GM13977 (cell line): ENCODE measurements around the gene SCFD2.

ENCODE experiments used
- DNase-seq: peaks from one replicate; pipeline ENCODE4 v3.0.0; 2012; ENCODE audit warnings: low spot score
- in situ Hi-C: fragments of 300-500 bp; cut with MboI; formaldehyde crosslinking; loops from one replicate; pipeline ENCODE4 v1.12.0; 2022; ENCODE audit warnings: low sequenced_read_pairs, low pct_unique_long_range_greater_than_20kb, mixed read lengths, inconsistent platforms; ENCODE audit not compliant: unreplicated experiment
- TF ChIP-seq, protein P1 (sequence below): IDR thresholded peaks from 2 replicates; pipeline ENCODE4 v1.5.1; 2012; ENCODE audit warnings: mild to moderate bottlenecking, control low read depth; ENCODE audit not compliant: insufficient read depth; ENCODE audit errors: extremely low read depth, missing control alignments

The SCFD2 gene

DNA sequence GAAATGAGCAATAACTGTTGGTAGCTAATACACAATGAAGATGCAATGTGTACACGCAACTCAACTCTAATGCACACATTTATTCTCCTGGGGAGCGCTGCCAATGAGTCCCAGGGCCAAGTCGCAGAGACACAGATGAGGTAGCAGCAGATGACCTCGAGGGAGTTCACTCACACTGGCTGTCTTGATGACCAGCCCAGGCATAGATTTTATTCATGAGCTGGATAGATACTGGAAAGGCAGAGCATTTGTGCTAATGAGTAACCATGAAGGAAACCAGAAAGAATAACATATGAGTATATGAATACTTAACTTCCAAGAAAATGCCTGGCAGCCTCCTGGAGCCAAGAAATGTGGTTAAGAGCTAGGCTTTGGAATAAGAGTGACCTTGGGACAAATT, 461.4 kb downstream of the SCFD2 start:
- in situ Hi-C loops: no loop called here
- TF ChIP-seq, protein P1, sequence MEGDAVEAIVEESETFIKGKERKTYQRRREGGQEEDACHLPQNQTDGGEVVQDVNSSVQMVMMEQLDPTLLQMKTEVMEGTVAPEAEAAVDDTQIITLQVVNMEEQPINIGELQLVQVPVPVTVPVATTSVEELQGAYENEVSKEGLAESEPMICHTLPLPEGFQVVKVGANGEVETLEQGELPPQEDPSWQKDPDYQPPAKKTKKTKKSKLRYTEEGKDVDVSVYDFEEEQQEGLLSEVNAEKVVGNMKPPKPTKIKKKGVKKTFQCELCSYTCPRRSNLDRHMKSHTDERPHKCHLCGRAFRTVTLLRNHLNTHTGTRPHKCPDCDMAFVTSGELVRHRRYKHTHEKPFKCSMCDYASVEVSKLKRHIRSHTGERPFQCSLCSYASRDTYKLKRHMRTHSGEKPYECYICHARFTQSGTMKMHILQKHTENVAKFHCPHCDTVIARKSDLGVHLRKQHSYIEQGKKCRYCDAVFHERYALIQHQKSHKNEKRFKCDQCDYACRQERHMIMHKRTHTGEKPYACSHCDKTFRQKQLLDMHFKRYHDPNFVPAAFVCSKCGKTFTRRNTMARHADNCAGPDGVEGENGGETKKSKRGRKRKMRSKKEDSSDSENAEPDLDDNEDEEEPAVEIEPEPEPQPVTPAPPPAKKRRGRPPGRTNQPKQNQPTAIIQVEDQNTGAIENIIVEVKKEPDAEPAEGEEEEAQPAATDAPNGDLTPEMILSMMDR: no peak
- no peak for DNase-seq

DNA sequence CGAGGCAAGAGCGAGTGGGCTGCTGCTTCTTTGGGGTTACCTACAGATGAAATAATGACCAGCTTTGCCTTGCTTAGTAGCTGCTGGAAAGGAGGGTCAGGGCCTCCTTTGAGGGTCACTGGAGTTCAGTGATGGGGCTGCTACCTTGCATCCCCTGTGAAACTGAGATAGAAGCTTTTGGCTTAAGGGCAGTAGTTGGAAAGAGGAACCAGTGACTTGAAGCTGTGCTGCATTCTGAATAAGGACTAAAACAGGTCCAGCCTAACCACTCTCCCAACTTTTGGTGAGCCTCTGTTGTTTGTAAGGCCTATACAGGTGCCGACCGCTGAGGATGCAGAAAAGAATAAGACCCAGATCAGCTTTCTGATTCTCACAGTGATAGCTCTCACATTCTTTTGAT, 462.6 kb downstream of the SCFD2 start:
- no peak for DNase-seq
- in situ Hi-C loops: no loop called here
- TF ChIP-seq, protein P1: no peak

DNA sequence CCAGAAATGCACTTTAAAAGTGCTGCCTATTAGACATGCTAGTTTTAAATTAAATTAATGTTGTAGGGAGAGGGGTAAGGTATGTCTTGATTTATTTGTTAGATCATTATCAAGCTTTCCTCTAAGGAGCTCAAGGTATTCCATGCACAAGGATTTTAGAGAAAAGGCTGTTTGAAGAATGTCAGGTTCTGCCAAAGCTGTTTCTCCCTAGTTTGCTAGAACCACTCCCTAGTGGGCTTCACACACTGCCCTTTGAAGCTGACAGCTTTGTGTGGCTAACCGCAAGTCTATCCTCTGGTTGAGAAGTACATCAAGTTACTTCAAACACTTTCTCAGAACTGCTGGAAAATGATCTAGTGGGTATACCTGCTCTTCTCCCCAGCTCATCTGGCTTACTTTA, 471.4 kb downstream of the SCFD2 start:
- in situ Hi-C loops: no loop called here
- DNase-seq: no peak
- TF ChIP-seq, protein P1: no peak

- no peak for DNase-seq
- in situ Hi-C loops: no loop called here
- TF ChIP-seq, protein P1: no peak
Measured at GRCh38 chr4:52892880-52893279, 473.0 kb downstream of the SCFD2 start.

GRCh38 chr4:52891743-52892142, 474.1 kb downstream of the SCFD2 start:
- TF ChIP-seq, protein P1: no peak
- in situ Hi-C loops: no loop called here
- no peak for DNase-seq

- no peak for DNase-seq
- TF ChIP-seq, protein P1: no peak
- in situ Hi-C loops: no loop called here
Measured at GRCh38 chr4:52890521-52890791, 475.4 kb downstream of the SCFD2 start.

DNA sequence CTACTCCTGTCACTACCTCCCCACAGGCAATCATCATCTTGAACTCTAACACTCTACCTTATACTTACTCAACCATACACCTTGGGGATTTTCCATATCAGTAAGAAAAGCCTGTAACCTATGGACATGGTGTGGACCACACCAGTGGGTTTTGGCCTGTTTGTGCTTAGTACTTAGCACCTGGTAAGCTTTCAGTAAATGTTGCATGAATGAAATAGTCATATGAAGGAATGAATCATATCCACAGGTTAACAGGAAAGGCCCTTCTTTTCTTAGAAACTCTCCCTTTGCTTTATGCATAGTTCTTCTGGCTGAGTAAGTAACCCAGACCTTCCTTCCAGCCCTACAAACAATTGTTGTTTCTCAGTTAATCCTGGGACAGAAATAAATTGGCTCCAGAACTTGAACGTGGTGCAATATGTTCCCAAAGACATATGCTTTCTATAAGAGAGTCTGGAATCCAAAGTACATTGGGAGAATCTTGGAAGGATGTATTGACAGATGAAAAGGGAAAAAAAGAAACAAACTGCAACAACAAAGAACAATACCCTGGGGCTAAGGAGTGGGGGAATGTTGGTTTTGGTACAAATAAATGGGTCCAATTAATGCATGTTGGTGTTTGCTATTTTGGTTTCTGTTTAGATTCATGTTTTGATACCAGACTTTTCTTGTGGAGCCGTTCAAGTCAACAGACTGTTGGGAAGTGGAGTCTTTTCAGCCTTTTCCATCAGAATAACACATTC, 475.9 kb downstream of the SCFD2 start:
- TF ChIP-seq, protein P1: no peak
- in situ Hi-C loops: no loop called here
- no peak for DNase-seq
